DLD1 (cell line): Measurements from ENCODE around the gene SPEG.

Experiments used
- in situ Hi-C: cut with HindIII; loops from 2 replicates; pipeline ENCODE4 v1.10.0; 2017; ENCODE audit warnings: low sequenced_read_pairs

SPEG gene

DNA sequence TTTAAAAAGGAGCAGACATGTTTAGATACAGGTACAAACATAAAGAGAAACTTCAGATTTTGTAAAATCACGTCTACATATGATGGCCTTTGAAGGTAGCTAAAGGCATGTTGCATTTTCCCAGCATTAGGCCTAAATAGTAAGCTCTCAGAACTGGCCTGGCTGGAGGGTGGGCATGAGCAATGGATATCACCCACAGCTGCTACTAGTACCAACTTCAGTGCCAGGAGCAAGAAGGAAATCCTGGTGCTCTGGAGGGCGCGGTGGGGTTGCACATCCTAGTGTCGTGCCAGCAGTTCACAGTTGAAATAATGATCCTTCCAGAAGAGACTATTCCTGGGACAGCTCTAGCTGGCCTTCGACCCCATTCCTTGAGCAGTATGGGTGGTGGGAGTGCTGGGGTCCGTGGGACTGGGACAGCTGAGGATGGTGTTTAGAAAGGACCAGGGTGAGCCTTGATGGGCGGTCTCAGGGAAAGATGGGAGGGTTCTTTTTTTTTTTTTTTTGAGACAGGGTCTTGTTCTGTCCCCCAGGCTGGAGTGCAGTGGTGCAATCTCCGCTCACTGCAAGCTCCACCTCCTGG is 11.6 kb upstream of the SPEG start:
- in situ Hi-C loops: no loop called here

DNA sequence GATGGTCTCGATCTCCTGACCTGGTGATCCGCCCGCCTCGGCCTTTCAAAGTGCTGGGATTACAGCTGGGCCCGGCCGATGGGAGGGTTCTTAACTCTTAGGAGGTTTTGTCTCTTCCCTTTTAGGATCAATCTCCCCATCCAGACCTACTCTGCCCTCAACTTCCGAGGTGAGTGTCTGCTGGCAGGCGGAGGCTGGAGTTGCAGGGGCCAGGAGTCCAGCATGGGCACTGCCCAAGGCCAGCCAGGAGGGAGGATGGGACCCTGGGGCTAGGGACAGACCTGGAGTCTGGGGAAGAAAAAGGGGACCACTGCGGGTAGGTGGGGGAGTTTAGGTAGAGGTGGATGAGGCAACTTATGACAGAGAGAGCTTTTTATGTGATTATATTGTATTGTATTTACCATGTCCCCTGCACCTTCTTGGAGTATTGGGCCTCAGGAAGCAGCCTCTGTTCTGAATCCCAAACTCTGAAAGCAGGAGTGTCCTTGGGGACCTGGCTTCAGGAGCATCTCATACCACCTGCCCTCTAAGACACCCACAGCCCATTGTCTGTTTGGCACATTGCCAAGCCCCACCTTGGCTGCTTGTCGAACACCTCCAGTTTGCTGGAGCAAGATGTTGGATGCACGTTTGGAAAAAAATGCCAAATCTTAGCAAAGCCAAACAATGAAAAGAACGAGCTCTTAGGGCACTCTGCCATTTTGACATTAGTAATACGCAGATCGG is 10.8 kb upstream of the SPEG start:
- in situ Hi-C loops: no loop called here

- in situ Hi-C loops: no loop called here
Measured at GRCh38 chr2:219425238-219426067, 9.2 kb upstream of the SPEG start.

- in situ Hi-C loops: no loop called here
Measured at GRCh38 chr2:219426068-219426443, 8.6 kb upstream of the SPEG start.

DNA sequence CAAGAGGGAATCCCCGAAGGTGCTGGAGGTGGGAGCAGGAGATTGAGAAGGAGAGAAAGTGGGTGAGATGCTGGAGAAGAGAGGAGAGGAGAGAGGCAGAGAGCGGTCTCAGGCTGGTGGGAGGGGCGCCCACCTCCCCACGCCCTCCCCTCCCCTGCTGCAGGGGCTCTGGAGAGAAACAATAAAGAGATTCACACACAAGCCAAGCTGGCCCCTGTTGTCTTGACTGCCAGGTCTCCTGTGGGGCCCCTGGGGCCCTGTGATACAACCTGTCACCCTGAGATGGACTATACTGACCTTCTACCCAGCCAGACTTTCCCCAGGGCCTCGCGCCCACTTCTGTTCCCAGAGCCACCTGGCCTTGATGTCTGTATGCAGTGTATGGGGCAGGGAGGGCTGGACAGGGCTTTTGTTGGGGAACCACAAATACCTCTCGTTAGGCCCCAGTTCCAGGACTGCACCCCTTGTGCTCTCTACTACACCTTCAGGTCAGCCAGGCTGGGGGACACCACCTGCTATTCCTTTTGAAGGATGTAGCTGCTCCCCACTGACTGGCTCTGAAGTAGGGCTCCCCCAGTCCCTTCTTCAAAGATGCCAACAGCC is 8.0 kb upstream of the SPEG start:
- in situ Hi-C loops: no loop called here

DNA sequence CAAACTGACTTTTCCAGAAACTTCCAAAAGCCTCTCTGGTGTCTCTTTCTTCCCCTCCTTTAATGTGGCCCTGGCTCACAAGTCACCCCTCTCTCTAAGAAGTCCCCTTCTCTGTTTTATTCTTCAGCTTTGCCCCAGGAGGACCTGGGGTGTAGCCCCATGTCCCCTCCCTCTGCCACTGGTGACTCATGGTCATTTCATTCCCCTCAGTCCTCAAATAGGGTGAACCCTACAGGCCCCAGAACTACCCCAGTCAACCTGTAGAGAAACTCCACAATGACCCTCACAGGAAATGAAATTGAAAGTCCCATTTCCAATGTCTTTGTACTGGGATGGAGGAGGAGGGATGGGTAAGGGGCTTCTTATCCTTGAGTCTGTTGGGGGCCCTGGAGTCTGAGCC is 6.2 kb upstream of the SPEG start:
- in situ Hi-C loops: no loop called here

GRCh38 chr2:219429958-219430606 is 4.6 kb upstream of the SPEG start:
- in situ Hi-C loops: no loop called here

DNA sequence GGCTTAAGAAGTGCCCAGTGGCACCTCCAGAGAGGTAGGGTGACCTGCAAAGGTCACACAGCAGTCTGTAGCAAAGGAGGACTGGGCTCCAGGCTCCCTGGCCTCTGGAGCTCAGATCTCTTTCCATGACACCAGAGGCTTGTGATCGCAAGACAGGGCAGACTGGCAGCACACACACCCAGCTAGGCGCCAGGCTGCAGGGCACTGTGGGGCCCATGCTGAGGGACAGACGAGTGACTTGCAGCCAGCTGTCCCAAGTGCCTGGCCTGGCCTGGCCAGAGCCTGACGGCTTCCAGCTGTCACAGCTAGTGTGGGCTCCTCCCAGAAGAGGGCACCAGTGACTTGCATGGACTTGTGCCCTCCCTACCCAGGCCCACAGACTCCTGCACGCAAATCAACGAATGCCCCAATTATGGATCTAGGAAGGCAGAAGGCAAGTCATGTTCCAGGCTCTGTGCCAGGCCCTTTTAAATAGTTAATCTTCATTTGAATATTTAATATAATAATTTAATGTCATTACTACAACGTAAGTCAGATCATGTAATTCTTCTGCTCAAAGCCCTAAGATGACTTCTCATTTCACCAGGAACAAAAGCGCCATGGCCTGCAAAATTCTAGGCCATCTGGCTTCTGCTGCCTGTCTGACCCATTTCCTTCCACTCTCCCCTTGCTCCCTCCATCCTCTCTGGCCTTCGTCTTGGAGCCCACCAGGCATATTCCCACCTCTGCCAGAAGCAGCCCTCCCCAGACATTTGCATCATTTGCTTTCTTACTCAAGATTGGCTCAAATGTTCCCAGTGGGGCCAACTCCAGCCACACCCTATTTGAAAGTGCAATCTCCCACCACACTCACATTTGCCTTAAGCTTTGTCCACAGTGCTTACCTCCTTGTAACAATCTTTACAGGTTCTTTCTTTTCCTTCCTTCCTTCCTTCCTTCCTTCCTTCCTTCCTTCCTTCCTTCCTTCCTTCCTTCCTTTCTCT is 3.7 kb upstream of the SPEG start:
- in situ Hi-C loops: no loop called here

DNA sequence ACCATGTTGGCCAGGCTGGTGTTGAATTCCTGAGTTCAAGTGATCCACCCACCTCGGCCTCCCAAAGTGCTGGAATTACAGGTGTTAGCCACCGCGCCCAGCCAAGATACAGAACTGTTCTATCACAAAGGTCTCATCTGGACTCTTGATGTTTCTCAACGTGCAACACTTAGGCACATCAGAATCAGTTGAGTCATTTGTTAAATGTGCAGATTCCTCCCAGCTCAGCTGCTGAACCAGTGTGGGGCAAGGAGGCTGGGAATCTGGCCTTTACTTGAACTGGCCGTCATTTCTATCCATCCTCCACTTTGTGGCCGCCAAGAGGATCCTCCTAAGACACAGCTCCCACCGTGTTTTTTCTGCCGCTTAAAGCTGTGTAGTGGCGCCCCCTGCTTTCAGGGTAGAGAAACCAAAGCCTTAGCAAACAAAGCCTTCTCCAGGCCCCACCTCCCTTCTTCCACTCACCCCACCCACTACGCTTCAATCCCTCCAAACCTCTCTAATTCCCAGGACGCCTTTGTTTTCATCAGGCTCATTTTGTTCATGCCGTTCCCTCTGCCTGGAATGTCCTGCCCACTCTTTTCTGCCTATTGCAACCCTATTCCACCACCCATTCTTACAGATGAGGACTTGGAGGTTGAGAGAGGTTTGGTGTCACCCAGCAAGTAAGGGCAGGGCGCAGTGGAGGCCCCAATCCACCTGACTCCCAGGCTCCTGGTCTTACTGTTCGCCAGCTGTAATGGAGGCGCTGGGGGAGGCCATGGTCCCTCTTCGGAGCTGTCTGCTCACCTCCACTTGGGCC is 776 bp upstream of the SPEG start:
- in situ Hi-C loops: no loop called here

GRCh38 chr2:219434468-219434717 is 250 bp upstream of the SPEG start:
- in situ Hi-C loops: no loop called here

DNA sequence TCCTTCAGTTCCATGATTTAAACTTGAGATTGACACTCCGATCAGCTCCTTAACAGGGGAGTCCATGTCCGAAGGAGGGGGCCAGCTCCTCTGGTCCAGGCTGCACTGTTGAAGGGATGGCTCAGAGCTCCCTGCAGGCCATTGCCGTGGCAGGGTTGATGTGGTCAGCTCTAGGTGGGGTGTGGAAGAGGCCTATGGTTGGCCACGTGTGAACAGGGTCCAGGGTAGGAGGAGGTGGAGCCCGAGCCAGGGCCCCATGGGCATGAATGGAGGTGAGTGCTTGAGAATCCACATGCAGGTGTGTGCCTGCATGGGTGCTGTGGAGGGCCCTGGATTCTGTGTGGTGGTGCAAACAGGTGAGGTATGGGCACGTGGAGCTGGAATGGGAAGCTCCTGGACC is 1.1 kb downstream of the SPEG start:
- in situ Hi-C loops: no loop called here

DNA sequence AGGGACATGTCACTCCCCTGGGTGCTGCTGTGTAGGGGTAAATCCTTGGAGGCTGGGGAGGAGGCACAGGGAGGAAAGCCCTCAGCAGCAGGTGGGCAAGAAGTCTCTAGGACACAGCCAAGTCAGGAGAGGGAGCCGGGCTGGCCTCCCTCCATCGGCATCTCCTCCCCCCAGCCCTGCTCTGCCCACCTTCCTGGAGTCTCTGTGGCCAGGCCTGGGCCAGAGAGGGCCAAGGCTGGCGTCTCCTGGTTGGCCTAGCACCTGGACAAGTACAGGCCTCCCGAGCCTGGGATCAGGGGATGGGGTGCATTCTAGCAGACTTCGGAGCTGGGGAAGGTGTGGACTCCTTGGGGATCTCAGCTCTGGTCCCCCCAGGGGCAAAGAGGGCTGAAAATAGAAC is 1.8 kb downstream of the SPEG start:
- in situ Hi-C loops: no loop called here

DNA sequence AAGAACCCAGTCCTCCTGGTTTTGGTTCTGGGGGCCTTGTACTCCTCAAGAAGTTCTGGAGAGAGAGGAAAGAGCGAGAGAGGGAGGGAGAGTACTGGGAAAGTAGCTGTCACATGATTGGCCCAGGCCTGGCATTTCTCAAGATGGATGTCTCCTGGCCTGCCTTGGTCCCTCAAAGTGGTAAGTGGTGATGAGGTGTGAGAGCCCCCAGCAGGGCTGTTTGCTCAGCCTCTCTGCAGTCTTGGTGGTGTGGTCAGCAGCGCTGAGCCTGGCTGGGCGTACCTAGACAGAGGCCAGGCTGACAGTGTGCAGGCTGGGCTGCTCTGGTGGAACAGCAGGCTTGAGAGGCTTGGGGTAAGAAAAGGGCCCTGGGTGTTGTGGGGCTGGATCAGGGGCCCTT is 2.5 kb downstream of the SPEG start:
- in situ Hi-C loops: no loop called here

GRCh38 chr2:219437690-219438206 is 3.1 kb downstream of the SPEG start:
- in situ Hi-C loops: no loop called here

- in situ Hi-C loops: no loop called here
Measured at GRCh38 chr2:219438453-219438852, 3.8 kb downstream of the SPEG start.

GRCh38 chr2:219439506-219439905 is 4.9 kb downstream of the SPEG start:
- in situ Hi-C loops: no loop called here

DNA sequence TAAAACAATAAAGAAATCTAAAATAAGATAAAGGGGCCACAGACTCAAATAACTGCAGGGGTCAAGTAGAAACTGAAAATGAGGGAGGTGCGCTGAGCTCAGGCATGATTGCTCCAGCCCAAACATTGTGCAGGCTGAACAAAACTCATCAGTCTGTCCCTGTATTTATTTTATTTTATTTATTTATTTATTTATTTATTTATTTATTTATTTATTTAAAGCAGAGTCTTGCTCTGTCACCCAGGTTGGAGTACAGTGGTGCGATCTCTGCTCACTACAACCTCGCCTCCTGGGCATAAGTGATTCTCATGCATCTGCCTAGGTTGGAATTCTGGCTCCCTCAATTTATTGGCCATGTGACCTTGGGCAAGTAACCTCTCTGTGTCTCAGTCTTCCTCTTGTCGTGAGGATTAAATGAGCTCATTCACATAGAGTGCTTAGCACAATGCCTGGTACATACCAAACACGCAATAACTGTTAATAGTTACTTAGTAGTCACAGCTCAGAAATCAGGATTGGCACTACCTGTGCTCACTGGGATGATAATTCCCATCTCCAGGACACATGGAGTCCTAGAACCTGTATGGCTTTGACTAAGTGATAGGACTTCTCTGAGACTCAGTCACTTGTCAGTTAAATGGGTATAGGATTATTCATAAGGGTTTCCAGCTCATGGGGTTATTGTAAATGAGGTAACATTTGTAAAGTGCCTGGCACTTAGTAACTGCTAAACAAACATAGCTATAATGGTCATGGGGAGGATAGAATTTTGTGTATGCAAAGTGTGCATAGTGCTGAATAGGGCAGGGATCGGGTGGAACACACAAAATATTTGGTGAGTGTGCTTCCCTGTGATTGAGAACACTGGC is 6.0 kb downstream of the SPEG start:
- in situ Hi-C loops: no loop called here
